Ecto neural progenitor cell (in vitro differentiated cells): Measurements from ENCODE around the gene GPRC6A.
"Not testable (repeated sequence)": the region's sequence is repeated elsewhere in the genome, so short reads cannot be mapped to it uniquely, and the experiment has no call there.

Experiments used
- DNase-seq: peaks from one replicate; pipeline ENCODE4 v3.0.0-alpha.2; 2018; ENCODE audit warnings: low spot score

GPRC6A gene, protein sequence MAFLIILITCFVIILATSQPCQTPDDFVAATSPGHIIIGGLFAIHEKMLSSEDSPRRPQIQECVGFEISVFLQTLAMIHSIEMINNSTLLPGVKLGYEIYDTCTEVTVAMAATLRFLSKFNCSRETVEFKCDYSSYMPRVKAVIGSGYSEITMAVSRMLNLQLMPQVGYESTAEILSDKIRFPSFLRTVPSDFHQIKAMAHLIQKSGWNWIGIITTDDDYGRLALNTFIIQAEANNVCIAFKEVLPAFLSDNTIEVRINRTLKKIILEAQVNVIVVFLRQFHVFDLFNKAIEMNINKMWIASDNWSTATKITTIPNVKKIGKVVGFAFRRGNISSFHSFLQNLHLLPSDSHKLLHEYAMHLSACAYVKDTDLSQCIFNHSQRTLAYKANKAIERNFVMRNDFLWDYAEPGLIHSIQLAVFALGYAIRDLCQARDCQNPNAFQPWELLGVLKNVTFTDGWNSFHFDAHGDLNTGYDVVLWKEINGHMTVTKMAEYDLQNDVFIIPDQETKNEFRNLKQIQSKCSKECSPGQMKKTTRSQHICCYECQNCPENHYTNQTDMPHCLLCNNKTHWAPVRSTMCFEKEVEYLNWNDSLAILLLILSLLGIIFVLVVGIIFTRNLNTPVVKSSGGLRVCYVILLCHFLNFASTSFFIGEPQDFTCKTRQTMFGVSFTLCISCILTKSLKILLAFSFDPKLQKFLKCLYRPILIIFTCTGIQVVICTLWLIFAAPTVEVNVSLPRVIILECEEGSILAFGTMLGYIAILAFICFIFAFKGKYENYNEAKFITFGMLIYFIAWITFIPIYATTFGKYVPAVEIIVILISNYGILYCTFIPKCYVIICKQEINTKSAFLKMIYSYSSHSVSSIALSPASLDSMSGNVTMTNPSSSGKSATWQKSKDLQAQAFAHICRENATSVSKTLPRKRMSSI

DNA sequence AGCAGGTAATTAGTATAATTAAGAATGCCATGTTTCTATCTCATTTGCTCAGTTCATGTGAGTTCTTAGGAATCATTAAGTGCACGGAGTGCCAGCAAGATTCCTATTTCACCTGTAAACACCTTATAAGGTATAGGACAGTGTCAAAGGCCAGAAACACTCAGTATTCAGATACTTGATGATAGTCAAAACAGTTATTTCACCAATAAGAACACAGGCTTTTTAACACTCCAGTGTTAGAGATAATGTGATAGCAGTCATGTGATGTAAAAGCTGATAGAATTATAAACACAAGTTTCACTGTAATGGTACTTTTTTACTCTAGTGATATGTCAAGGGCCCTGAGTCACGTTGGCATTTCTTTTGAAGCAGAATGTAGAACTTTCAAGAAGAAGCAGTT lies at the start of gene GPRC6A:
Gene GPRC6A (minus strand): TSS at position 101 of the 400 bp plus-strand sequence. CDS start 70 bp downstream, at position 31.
- DNase-seq, result no peak

DNA sequence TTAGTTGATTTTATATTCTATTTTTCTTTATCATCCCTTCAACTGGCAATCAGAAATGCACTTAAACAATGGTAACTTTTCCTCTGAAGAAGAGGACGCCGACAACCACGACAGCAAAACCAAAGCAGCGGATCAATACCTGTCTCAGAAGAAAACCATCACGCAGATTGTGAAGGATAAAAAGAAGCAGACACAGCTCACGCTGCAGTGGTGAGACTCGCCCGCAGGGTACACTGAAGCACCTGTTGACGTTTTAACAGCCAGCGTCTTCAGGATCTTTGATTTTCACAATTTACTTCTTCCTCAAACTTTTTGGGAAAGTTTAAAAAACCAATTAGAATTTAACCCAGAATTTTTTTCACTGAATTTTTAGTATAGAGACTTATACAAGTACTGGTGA lies 48.9 kb upstream of the GPRC6A start:
- no peak for DNase-seq

DNA sequence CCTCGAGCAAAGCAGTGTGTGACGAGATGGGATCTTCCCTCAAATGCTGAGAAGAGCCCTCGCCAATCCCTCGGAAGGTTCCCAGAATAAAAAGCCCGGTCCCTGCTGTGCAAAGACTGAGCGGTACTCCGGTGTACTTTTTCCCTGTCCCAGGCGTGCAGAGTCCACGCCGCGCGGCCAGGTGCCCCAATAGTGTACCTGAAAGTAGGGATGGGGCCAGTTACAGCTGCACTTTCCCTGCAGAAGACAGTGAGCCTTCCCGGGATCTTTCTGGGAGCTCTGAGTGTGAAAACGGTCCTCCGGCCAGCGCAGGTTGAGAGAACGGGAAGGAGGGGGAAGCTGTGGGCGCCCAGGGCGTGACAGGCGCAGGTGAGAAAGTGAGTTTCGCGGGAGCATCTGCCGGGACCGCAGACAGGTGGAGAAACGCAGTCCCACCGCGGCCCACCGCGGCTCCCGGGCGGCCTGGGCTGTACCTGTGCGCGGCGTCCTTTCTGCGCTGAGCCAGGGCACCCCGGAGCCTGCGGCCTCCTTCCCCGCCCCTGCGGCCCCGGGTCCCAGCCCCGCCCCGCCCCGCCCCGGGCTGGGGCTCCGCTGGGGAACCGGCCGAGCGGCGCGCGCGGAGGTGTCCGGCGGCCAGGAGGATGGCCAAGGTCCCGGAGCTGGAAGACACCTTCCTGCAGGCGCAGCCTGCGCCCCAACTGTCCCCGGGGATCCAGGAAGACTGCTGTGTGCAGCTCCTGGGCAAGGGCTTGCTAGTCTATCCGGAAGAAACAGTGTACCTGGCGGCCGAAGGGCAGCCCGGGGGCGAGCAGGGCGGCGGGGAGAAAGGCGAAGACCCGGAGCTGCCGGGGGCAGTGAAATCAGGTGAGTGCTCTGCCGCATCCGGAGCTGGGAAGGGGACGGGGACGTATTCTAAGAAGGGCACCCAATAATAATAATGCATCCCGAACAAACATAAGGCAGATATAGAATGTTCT lies 48.0 kb upstream of the GPRC6A start, which contains the start of gene RFX6:
Gene RFX6 (plus strand): TSS at position 608 of the 977 bp plus-strand sequence. CDS start 34 bp downstream, at position 642.
- DNase-seq, result peak; percentile 59

DNA sequence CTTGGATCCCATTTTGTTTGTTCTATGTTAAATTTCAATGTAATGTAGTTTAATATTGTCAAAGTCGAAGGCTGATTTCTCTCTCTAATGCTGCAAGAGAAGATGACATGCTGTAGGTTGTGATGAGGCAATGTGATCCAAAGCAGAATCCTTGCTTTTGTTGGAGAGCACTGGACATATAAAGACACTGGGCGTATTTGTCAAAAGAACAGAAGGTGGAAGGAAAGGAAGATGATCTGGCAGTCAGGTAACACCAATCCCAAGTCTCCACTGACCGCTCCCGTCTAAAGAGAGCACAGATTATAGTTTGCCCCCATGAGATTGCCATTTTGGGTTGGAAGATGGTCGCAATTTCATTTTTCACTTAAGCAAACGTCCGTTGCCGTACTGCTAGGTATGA lies 47.2 kb upstream of the GPRC6A start:
- no peak for DNase-seq

DNA sequence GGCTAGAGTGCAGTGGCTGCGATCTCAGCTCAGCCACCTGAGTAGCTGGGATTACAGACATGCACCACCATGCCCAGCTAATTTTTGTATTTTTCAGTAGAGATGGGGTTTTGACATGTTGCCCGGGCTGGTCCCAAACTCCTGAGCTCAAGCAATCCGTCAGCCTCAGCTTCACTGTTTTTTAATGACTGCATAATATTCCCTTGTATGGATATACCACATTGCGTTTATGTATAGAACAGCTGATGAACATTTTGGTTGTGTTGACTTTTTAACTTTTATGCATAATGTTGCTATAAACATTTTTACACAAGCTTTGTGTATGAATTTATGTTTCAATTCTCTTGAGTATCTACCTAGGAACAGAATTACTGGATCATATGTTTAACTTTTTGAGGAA lies 43.9 kb upstream of the GPRC6A start:
- no peak for DNase-seq

DNA sequence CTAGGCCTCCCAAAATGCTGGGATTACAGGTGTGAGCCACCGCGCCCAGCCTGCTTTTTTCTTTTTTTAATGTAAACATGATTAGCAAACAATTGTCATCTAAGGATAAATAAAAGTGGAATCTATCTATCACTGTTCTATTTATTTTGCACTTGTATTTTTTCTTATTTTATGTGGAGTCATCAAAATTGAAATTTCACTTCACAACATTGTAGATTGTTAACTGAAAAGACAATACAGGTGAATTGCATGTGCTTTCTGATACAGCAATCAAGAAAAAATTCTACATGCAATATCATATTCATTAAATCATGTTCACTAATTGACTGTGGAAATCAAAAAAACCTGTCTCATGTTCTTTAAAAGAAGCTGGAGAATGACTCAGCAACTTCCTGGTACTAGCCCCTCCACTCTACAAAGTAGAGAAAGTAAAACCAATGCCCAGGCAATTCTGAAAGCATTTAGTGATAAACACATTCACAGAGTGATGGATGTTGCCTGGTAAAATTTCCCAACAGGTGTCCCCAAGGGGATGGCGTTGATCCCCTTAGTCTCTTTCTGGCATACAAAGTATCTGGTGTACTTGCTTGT lies 37.5 kb upstream of the GPRC6A start:
- no peak for DNase-seq

DNA sequence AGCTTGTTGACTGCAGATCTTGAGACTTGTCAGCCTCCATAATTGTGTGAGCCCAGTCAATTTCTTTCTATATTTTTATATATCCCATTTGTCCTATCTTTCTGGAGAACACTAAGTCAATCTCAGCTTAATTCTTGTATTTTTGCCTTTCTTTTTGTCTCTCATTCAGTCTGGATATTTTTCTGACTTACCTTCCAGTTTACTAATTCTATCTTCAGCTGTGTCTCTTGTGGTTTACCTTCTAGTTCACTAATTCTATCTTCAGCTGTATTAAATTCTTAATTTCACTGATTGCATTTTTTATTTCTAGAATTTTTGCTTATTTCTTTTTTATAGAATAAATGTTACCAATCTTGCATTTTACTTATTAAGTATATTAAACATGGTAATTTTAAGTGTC lies 30.4 kb upstream of the GPRC6A start:
- DNase-seq, result no peak

DNA sequence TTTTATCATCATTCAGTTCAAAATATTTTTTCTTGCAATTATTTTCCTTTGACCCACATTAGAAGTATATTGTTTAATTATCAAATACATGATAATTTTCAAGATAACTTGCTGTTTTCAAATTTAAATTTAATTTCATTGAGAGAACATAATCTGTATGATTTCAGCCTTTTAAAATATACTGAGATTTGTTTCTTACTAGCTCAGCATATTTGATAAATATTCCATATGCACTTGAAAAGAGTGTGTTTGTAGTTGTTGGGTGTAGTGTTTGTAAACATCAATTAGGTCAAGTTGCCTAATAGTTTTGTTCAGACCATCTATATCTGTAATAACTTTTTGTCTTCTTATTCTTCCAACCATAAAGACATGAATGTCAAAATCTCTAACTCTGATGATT lies 29.2 kb upstream of the GPRC6A start:
- DNase-seq, result no peak

DNA sequence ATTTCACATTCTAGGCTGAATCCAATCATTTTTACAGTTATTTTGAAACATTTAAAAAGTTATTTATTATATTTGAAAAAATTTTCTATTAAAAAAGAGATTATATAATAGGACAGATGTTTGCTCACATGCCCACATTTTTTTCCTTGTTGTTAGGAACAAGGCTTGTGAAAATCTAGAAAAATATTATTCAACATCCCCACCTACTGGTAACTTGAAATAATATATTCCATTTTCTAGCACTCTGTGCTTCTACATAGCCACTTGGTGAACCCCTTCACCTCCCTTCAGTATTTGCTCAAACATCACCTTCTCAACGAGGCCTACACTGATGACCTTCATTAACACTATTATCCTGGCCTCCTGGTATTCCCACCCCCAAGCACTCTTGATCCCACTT lies 18.3 kb upstream of the GPRC6A start:
- no peak for DNase-seq

DNA sequence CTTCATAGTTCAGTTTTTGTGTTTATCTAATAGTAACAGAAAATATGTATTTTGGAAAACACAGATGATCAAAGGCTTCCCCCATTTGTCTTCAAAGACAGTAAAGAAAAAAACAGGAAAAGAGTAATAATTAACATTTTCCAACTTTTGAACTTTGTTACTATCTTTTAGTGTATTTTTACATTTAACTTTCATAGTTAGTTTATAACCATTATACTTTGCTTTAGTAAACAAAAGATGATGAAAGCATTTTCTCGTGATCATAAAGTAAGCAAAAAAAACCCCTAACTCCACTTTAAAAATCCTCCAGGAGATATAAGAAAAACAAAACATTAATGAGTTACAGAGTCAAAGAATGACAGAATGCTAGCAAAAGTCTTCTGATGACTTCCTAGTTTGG lies 13.6 kb upstream of the GPRC6A start:
- DNase-seq, result no peak

DNA sequence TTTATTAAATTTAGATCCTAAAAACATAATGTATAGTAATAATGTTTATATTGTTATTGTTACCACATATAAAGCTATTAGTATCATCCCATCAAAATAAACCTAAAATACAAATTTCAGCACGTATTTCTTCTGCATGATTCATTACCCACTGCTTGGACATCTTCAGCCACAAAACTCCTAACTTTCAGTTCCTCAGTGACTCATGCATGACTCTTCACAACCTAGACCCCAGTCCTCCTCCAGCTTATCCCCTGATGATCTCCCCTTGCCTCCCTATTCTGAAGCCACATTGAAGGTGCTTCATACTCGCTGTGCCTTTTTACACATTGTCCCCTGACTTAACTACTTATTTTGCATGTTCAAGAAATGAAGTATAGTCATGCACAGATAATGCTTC lies 11.2 kb upstream of the GPRC6A start:
- no peak for DNase-seq

DNA sequence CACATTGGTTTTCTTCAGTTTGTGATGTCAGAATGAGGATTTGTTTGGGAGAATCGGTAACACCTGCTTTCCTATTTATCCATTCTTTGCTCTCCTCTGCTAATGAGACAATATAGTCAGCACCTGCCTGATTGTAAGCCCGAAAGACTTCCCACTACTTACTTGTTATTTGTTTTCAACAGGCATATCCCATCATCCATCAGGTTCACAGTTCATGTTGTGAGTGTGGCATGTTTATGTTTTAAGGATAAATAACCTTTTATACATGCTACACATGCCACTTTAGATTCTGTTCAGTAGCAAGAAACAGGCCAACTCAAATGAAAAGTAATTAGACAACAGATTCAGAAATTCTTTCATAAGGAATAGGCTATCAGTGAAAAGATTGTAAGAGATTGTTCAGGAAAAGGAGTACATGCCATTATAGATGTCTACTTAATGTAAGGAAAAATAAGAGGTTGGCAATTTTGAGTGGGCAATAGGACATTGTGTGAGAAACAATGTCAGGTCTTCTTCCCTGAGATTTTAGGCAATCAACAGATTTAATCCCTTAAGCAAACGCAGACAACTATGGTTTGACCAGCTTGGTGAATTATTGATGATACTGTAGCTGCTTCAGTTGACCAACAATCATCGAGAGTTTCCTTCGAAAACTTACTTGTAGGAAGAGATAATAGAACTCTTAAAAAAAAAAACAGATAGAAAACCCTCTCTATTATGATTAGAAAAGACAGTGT lies 7.9 kb upstream of the GPRC6A start:
- DNase-seq, result no peak

DNA sequence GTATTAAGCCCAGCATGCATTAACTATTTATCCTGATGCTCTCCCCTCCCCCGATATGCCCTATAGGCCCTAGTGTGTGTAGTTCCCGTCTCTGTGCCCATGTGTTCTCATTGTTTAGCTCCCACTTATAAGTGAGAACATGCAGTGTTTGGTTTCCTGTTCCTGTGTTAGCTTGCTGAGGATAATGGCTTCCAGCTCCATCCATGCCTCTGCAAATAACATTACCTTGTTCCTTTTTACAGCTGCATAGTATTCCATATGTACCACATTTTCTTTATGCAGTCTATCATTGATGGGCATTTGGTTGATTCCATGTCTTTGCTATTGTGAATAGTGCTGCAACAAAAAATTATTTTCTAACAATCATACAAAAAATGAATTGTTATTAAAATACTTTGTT lies 5.6 kb upstream of the GPRC6A start:
- not testable (repeated sequence) for DNase-seq

DNA sequence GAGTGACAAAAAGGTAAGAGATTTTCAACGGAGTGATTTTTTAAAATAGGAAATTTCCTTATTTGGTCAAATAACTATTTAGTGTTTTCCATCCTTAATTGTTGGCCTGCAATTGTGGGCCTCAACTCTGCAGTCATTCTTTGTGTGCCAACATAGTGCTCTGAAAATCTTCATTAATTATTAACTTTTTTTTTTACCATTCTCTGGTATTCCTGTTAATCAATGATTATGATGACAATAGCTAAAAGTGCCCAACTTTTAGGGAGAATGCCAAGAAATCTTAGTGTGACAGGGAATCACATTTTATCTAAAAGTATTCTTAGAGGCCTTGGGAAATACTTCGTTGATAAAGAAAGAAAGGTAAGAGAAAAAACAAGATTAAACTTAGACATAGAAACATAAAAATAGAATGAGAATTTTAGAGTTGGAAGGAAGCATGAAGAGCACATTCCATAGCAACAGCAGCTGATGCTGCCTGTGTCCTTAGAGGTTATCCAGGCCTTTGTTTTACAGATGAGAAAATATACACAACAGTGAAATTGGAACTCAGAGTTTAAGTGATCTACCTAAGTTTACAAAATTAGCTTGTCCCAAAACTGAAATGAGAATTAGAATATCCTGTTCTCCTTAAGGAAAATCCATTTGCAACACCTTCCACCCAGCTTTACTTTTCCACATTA lies 1.2 kb downstream of the GPRC6A start:
- no peak for DNase-seq

DNA sequence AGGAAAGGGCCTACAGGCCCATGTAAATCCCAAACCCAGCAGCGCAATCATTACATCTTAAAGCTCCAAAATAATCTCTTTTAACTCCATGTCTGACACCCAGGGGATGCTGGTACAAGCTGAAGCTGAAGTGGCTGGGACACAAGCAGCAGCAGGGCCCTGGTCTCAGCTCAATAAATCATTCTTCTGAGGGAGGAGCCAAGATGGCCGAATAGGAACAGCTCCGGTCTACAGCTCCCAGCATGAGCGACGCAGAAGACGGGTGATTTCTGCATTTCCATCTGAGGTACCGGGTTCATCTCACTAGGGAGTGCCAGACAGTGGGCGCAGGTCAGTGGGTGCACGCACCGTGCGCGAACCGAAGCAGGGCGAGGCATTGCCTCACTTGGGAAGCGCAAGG lies 12.5 kb downstream of the GPRC6A start:
- not testable (repeated sequence) for DNase-seq

DNA sequence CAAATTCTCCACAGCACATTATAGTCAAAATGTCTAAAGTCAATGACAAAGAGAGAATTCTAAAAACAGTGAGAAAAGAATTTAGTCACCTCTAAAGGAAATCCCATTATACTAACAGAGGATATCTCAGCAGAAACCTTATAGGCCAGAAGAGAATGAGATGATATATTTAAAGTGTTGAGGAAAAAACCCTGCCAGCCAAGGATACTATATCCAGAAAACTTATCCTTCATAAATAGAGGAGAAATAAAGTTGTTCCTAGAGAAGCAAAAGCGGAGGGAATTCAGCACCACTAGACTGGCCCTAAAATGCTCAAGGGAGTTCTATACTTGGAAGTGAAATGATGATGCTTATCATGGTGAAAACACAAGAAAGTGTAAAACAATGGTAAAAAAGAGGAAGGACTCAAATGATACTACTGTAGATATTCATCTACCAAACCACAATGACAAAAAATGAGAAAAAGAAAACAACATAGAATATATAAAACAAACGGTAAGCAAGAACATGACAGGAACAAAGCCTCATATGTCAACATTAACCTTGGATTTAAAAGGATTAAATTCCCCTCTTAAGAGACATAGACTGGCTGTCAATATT lies 16.7 kb downstream of the GPRC6A start:
- no peak for DNase-seq

DNA sequence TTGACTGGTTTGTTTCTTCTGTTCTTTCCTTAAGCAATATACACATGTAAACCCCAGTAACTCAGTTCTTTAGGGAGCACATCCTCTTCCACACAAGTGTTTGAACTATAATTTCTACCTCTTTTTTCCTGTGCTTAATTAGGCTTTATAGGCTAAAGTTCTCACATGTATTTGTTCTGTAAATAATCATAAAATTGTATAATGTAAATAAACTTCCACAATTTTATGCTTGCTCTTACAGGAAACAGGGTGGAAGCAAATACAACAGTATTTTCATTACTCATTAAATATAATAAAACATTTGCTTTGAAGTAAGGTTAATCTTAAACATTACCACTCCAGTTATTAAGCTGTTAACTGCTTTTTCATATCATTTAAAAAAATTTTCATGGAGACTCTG lies 26.9 kb downstream of the GPRC6A start:
- DNase-seq, result no peak

DNA sequence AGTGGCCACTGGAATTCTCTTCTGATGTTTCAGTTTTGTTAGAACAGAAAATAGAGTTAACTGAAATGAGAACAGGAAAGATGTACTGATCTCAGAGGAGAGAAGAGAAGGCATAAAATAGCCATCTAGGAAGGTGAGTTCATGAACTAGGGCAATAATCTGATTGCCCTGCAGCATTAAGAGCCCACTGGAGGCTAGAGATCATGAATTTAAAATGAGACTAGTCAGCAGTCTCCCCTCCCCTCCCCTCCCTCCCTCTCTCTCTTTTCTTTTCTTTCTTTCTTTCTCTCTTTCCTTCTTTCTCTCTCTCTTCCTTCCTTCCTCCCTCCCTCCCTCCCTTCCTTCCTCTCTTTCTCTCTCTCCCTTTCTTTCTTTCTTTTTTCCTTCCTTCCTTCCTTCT lies 28.9 kb downstream of the GPRC6A start:
- DNase-seq, result no peak

DNA sequence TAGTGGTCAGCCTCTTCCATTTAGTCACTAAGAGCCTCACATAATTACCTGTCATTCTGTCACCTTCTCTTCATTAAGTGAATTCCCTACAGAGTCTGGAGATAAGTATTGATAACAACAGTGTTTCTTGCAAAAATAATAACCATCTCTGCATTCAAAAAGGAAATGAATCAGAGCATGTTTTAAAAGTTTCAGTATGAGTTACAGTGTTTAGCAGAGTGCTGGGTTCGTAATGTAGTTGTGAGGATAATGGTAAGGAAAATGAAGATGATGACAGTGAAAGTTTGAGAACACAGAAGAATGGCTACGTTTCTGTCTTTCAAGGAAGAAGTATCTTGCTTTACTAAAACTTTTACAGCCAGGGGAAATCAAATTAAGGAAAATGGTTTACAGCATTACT lies 31.3 kb downstream of the GPRC6A start:
- DNase-seq, result no peak

DNA sequence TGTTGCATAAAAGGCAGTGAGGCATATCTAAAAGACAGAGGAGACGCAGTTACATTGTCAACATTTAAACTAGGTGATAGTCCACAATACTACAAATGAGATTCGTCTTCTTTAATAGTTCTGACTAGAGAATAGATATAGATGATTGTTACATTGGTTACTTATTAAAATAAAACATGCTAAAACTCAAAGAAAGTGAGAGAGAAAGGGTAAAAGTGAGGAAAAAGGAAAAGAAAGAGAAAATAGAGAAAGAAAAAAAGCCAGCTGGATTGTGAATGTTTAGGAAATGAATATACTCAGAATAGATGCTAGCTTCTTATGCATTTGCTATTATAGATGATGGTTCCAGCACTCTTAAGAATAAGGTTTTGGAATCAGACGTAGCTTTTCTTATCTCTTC lies 35.7 kb downstream of the GPRC6A start:
- DNase-seq, result no peak
